ENCODE data around the gene CCDC88C. TPM values are rescaled to one million over a fixed set of nuclear protein-coding genes. Genes with fewer than 3 reads are reported as not detected.

The CCDC88C gene
- total RNA-seq, 1 donor from 2014 or later: 12.4 TPM

GRCh38 chr14:91282954-91283645, 134.5 kb downstream of the CCDC88C start:
- Mint-ChIP-seq H3K4me3 (ENCODE audit: unreplicated experiment) (no peak overlapping the region), H3K27me3 (ENCODE audit: low read depth, unreplicated experiment) (no peaks in the 10 kb centered on the region), H3K9me3 (ENCODE audit: unreplicated experiment) (no peaks in the 10 kb centered on the region), H3K27ac (ENCODE audit: unreplicated experiment) (peak overlapping the region; percentile 75), H3K4me1 (ENCODE audit: low read depth, unreplicated experiment) (peaks cover 22% of the 10 kb centered on the region), H3K36me3 (ENCODE audit: low read depth, unreplicated experiment) (peaks cover 2% of the 10 kb centered on the region)
- peaks cover 5% of the 10 kb centered on the region for H3K27me3 ChIP-seq (ENCODE audit: insufficient read depth, low read length)
- no peak overlapping the region for H2AFZ ChIP-seq (ENCODE audit: low read depth, low read length)
- DNase-seq (ENCODE audit: low read depth) (no peak), FAIRE-seq (no peak)
- no peak overlapping the region for H3K4me2 ChIP-seq (ENCODE audit: low read length)
- no peaks in the 10 kb centered on the region for H3K36me3 ChIP-seq (ENCODE audit: insufficient read depth, low read length)
- H3K79me2 ChIP-seq (ENCODE audit: insufficient read depth, low read length): no peaks in the 10 kb centered on the region
- no peaks in the 10 kb centered on the region for H4K20me1 ChIP-seq (ENCODE audit: insufficient read depth, low read length)
- TF ChIP-seq CTCF (IDR thresholded peaks at IDR 0.05; ENCODE audit: insufficient read depth, low read depth, low read length): no peak
- no peak for TF ChIP-seq EZH2 (IDR thresholded peaks at IDR 0.05; ENCODE audit: insufficient read depth, low read length)
- H3K4me3 ChIP-seq (ENCODE audit: insufficient read depth, low read depth, low read length): no peak overlapping the region
- H3K27ac ChIP-seq (ENCODE audit: low read depth, low read length): no peak overlapping the region
- H3K4me1 ChIP-seq (ENCODE audit: insufficient read depth, low read length): peaks cover 9% of the 10 kb centered on the region
- H3K9ac ChIP-seq (ENCODE audit: low read length): no peak overlapping the region
- no peaks in the 10 kb centered on the region for H3K9me3 ChIP-seq (ENCODE audit: insufficient read depth, low read depth, low read length)

GRCh38 chr14:91281346-91281745, 136.3 kb downstream of the CCDC88C start:
- TF ChIP-seq CTCF (IDR thresholded peaks at IDR 0.05; ENCODE audit: insufficient read depth, low read depth, low read length): no peak
- TF ChIP-seq EZH2 (IDR thresholded peaks at IDR 0.05; ENCODE audit: insufficient read depth, low read length): no peak
- no peak overlapping the region for H3K27ac ChIP-seq (ENCODE audit: low read depth, low read length)
- no peak overlapping the region for H2AFZ ChIP-seq (ENCODE audit: low read depth, low read length)
- DNase-seq (ENCODE audit: low read depth): peak; percentile 40
- no peaks in the 10 kb centered on the region for H3K27me3 Mint-ChIP-seq (ENCODE audit: low read depth, unreplicated experiment)
- no peak overlapping the region for H3K4me2 ChIP-seq (ENCODE audit: low read length)
- peaks cover 22% of the 10 kb centered on the region for H3K4me1 Mint-ChIP-seq (ENCODE audit: low read depth, unreplicated experiment)
- H3K79me2 ChIP-seq (ENCODE audit: insufficient read depth, low read length): no peaks in the 10 kb centered on the region
- peaks cover 2% of the 10 kb centered on the region for H3K36me3 Mint-ChIP-seq (ENCODE audit: low read depth, unreplicated experiment)
- FAIRE-seq: no peak
- H4K20me1 ChIP-seq (ENCODE audit: insufficient read depth, low read length): no peaks in the 10 kb centered on the region
- no peaks in the 10 kb centered on the region for H3K9me3 ChIP-seq (ENCODE audit: insufficient read depth, low read depth, low read length)
- no peak overlapping the region for H3K4me3 ChIP-seq (ENCODE audit: insufficient read depth, low read depth, low read length)
- peaks cover 9% of the 10 kb centered on the region for H3K4me1 ChIP-seq (ENCODE audit: insufficient read depth, low read length)
- no peaks in the 10 kb centered on the region for H3K9me3 Mint-ChIP-seq (ENCODE audit: unreplicated experiment)
- no peaks in the 10 kb centered on the region for H3K36me3 ChIP-seq (ENCODE audit: insufficient read depth, low read length)
- no peak overlapping the region for H3K9ac ChIP-seq (ENCODE audit: low read length)
- H3K27me3 ChIP-seq (ENCODE audit: insufficient read depth, low read length): peaks cover 2% of the 10 kb centered on the region
- H3K27ac Mint-ChIP-seq (ENCODE audit: unreplicated experiment): no peak overlapping the region
- H3K4me3 Mint-ChIP-seq (ENCODE audit: unreplicated experiment): no peak overlapping the region

- no peaks in the 10 kb centered on the region for H4K20me1 ChIP-seq (ENCODE audit: insufficient read depth, low read length)
- Mint-ChIP-seq H3K9me3 (ENCODE audit: unreplicated experiment) (no peaks in the 10 kb centered on the region), H3K36me3 (ENCODE audit: low read depth, unreplicated experiment) (peaks cover 2% of the 10 kb centered on the region), H3K27ac (ENCODE audit: unreplicated experiment) (no peak overlapping the region), H3K4me1 (ENCODE audit: low read depth, unreplicated experiment) (peaks cover 22% of the 10 kb centered on the region), H3K27me3 (ENCODE audit: low read depth, unreplicated experiment) (no peaks in the 10 kb centered on the region), H3K4me3 (ENCODE audit: unreplicated experiment) (no peak overlapping the region)
- no peak overlapping the region for H3K9ac ChIP-seq (ENCODE audit: low read length)
- H3K9me3 ChIP-seq (ENCODE audit: insufficient read depth, low read depth, low read length): no peaks in the 10 kb centered on the region
- no peaks in the 10 kb centered on the region for H3K27me3 ChIP-seq (ENCODE audit: insufficient read depth, low read length)
- no peaks in the 10 kb centered on the region for H3K79me2 ChIP-seq (ENCODE audit: insufficient read depth, low read length)
- H2AFZ ChIP-seq (ENCODE audit: low read depth, low read length): no peak overlapping the region
- DNase-seq (ENCODE audit: low read depth) (no peak), FAIRE-seq (no peak)
- peaks cover 9% of the 10 kb centered on the region for H3K4me1 ChIP-seq (ENCODE audit: insufficient read depth, low read length)
- TF ChIP-seq EZH2 (IDR thresholded peaks at IDR 0.05; ENCODE audit: insufficient read depth, low read length) (no peak), CTCF (IDR thresholded peaks at IDR 0.05; ENCODE audit: insufficient read depth, low read depth, low read length) (no peak)
- no peak overlapping the region for H3K4me2 ChIP-seq (ENCODE audit: low read length)
- H3K27ac ChIP-seq (ENCODE audit: low read depth, low read length): no peak overlapping the region
- no peak overlapping the region for H3K4me3 ChIP-seq (ENCODE audit: insufficient read depth, low read depth, low read length)
- H3K36me3 ChIP-seq (ENCODE audit: insufficient read depth, low read length): no peaks in the 10 kb centered on the region
Observed at GRCh38 chr14:91280129-91280528, 137.5 kb downstream of the CCDC88C start.
